ENCODE data around the gene ENTPD7.
"Not testable (repeated sequence)": the region's sequence is repeated elsewhere in the genome, so short reads cannot be mapped to it uniquely, and the experiment has no call there.

Gene ENTPD7

GRCh38 chr10:99743841-99744240 is 84.5 kb downstream of the ENTPD7 start:
- no peak for DNase-seq (ENCODE audit: low read depth)

DNA sequence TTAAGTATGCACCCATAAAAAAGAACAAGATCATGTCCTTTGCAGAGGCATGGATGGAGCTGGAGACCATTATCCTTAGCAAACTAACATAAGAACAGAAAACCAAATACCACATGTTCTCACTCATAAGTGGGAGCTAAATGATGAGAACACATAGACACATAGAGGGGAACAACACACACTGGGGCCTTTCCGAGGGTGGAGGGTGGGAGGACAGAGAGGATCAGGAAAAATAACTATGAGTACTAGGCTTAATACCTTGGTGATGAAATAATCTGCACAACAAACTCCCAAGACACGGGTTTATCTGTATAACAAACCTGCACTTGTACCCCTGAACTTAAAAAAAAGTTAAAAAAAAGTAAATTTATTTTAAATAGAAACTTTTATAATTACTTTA is 86.9 kb downstream of the ENTPD7 start:
- DNase-seq (ENCODE audit: low read depth), result not testable (repeated sequence)

- DNase-seq (ENCODE audit: low read depth), result no peak
Observed at GRCh38 chr10:99748823-99749451, 89.6 kb downstream of the ENTPD7 start.

GRCh38 chr10:99750641-99751040 is 91.3 kb downstream of the ENTPD7 start:
- DNase-seq (ENCODE audit: low read depth), result no peak

GRCh38 chr10:99754670-99755069 is 95.4 kb downstream of the ENTPD7 start:
- DNase-seq (ENCODE audit: low read depth), result no peak
